Activated naive CD4-positive, alpha-beta T cell treated with anti-CD3 and anti-CD28 coated beads, Interleukin-2, amount 50 U/mL, for 72 hours (primary cell): ENCODE data around the gene LRRN4CL. TPM values are rescaled to one million over a fixed set of nuclear protein-coding genes. Genes with fewer than 3 reads are reported as not detected.
"Not testable (repeated sequence)": the region's sequence is repeated elsewhere in the genome, so short reads cannot be mapped to it uniquely, and the experiment has no call there.

Source experiments
- ATAC-seq, 2 donors: fragments of 150-1000 bp; cut with Tn5 transposase; 2 replicates each; pipeline ENCODE4 v1.10.0; 2021; ENCODE audit warnings: mild to moderate bottlenecking in 2 of 2, moderate library complexity in 2 of 2
- DNase-seq, 2 donors: peaks; one replicate each; pipeline ENCODE4 v3.0.0; 2021 to 2022; ENCODE audit warnings: low spot score in 2 of 2
- H3K27ac Mint-ChIP-seq, 2 donors: one replicate each; pipeline ENCODE4 v1.8.0; 2022; ENCODE audit warnings: mild to moderate bottlenecking in 2 of 2, mixed read lengths in 2 of 2
- H3K36me3 Mint-ChIP-seq, 2 donors: one replicate each; pipeline ENCODE4 v1.8.0; 2022; ENCODE audit warnings: mixed read lengths in 2 of 2
- H3K9me3 Mint-ChIP-seq, 2 donors: one replicate each; pipeline ENCODE4 v1.8.0; 2022; ENCODE audit warnings: mixed read lengths in 2 of 2
- total RNA-seq, 2 donors: library from RNA; stranded (reverse); gene quantifications; one replicate each; pipeline ENCODE4 v1.2.3, GENCODE V29; 2022

LRRN4CL gene
- total RNA-seq, 2 donors from 2014 or later, result 0.48 to 0.49 TPM

GRCh38 chr11:62694455-62695167 is 5.3 kb upstream of the LRRN4CL start:
- DNase-seq, result peak; percentile 66 to 79
- H3K36me3 Mint-ChIP-seq, result peaks cover 6 to 18% of the 10 kb centered on the region in 2 donors
- H3K9me3 Mint-ChIP-seq, result no peaks in the 10 kb centered on the region
- peak; percentile 84 to 88 for ATAC-seq
- peak overlapping the region in 1 of 2 donors; percentile 57 for H3K27ac Mint-ChIP-seq

DNA sequence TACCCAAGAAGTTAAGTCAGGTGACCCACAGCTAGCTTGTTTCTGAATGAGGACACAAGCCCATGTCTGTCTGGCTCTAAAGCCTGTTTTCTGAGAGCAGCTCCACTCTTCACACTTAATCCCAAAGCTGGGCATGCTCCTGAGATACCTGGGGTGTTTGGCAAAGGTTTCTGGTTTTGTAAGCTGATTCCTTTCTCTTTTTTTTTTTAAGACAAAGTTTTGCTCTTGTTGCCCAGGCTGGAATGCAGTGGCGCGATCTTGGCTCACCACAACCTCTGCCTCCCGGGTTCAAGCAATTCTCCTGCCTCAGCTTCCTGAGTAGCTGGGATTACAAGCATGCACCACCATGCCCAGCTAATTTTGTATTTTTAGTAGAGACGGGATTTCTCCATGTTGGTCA is 4.3 kb upstream of the LRRN4CL start:
- DNase-seq, H3K9me3 Mint-ChIP-seq, ATAC-seq, H3K27ac Mint-ChIP-seq: not testable (repeated sequence)
- peaks cover 6 to 18% of the 10 kb centered on the region in 2 donors for H3K36me3 Mint-ChIP-seq

DNA sequence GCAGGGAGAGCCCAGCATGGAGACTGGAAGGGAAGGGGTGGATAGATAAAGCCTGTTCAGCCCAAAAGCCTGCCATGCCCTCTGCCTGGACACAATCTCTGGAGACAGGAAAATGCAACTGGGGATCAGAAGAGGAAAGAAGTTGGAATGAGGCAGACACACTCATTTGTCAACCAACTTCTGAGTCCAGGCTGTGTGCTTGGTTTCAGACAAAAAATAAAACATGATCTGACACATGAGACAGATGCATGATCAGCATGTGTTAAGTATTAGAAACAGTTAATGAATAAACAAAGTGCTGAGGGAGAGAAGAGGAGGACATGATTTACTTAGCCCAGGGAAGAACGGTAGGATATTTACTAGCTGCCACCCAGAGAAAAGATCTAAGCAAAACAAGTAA is 839 bp downstream of the LRRN4CL start:
- H3K27ac Mint-ChIP-seq, result no peak overlapping the region
- DNase-seq, result no peak
- H3K36me3 Mint-ChIP-seq, result peaks cover 0 to 12% of the 10 kb centered on the region in 2 donors
- no peak for ATAC-seq
- no peaks in the 10 kb centered on the region for H3K9me3 Mint-ChIP-seq

DNA sequence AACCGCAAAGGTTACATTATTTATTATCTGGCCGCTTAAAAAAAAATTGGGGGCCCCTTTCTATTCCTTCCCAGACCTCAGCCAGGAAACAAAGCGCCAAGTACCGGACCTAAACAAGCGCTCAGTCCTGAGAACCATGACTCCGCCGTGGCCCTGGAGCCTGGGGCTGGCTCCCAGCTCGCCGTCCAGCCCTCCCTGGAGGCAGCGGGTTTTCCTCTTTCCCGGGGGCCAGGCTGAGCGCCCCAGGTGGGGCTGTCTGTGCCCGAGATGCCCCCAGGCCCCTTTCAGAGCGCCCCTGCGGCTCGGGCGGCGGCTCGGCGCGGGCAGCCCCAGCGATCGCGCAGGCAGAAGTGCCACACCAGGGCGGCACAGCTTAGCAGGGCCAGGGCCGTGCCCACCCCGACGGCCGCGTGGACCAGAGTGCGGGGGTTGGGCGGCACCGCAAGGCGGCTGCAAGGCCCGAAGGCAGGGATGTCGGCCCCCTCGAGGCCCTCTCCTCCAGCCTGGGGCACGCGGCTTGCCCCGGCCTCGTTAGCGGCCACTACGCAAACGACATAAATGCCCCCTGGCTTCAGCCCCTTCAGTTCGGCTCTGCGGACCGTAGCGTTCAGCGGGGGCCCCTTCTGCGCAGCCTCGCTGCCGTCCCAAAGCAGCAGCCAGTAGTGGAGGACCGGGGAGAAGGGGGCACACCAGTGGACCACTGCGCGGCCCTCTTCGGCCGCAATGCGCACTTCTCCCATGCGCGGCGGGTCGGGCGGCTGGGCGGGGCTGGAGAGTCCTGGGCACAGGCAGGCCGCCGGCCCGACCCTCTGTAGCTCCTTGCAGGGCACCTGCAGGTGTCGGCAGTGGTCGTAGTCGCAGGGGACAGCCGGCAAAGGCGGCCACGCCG is 1.6 kb downstream of the LRRN4CL start:
- Mint-ChIP-seq H3K9me3 (no peaks in the 10 kb centered on the region), H3K36me3 (peaks cover 0 to 8% of the 10 kb centered on the region in 2 donors), H3K27ac (no peak overlapping the region)
- ATAC-seq (peak; percentile 18), DNase-seq (no peak)

- Mint-ChIP-seq H3K9me3 (no peaks in the 10 kb centered on the region), H3K27ac (no peak overlapping the region), H3K36me3 (peaks cover 5 to 11% of the 10 kb centered on the region in 2 donors)
- ATAC-seq (no peak), DNase-seq (no peak)
Observed at GRCh38 chr11:62682518-62682917, 6.8 kb downstream of the LRRN4CL start.

DNA sequence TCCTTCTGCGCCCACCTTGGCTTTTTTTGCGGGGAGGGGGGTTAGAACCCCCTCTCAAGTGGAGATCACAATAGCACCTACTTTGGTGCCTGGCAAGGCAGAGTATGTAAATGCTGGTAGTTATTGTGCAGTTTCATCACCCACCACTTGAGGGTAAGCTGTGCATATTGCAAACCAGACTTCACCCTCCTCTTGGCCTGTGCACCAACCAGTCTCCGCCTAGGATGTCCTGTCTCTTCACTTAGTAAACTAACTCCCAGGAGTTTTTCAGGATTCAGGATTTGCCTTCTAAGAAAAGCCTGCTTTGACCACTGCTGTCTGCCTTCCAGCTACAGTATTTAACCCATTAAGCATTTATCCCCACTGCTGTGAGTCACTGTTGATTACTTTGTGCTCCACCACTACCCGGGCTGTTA is 8.5 kb downstream of the LRRN4CL start:
- Mint-ChIP-seq H3K36me3 (peaks cover 5 to 19% of the 10 kb centered on the region in 2 donors), H3K9me3 (no peaks in the 10 kb centered on the region), H3K27ac (no peak overlapping the region)
- DNase-seq, result peak in 1 of 2 donors; percentile 45
- ATAC-seq, result peak; percentile 74 to 78

DNA sequence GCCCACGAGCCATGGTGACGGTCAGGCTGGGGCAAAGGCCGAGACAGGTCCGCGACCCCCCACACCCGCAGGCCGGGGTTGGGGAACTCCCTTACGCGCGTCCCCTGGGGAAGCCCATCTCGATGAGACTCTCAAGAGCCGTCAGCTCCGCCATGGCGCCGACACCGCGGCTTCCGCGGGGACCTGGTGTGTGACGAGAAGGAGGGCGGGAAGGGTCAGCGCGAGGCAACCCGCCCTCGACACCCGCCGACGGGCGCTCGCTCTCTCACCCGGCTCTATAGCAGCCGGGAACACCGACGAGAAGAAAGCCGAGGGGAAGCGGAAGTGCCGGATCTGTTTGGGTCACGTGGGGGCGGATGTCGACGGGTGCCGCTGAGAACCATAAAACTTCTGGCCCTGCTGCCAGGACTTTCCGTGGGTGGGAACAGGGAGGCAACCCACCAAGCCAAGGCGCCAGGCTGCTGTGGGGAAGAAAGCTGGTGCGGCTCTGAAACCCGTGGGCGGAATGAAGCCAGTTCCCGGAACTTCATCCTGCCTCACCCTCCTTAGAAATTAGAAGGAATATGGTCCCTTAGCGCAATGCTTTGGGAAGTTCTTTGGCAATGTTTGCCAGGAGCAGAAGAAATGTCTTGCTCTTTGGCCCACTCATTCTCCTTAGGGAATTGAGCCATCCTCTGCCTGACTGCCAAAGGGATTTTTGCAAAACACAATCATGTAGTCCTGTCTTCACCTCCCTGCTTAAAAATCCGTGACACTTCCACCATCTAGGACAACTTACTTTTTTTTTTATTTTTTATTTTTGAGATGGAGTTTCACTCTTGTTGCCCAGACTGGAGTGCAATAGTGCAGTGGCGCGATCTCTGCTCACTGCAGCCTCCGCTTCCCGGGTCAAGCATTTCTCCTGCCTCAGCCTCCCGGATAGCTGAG is 10.3 kb downstream of the LRRN4CL start, which contains the start of gene UBXN1:
UBXN1 (minus strand) TSS at position 304 of the 927 bp plus-strand sequence; CDS start at position 154, 150 bp downstream.
- DNase-seq (peak; percentile 82 to 85), ATAC-seq (peak; percentile 89 to 91)
- Mint-ChIP-seq H3K36me3 (peaks cover 15 to 19% of the 10 kb centered on the region in 2 donors), H3K27ac (peak within 1 kb of the TSS; percentile 91 to 97), H3K9me3 (no peaks in the 10 kb centered on the region)

DNA sequence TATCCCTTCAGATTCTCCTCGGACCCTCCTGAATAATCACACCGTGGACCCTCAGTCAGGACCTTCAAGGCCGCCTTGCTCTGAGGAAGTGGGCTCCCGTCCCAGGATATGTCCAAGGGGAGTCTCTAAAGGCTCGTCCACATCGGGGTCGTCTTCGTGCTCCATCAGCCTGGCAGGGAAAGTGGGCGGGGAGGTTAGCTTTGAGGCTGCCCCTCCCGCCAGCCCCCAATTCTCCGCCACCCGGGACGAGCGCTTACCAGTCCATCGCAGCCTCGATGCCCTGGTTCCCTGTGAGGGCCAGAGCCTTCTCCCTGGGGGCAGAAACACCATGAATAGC is 10.9 kb downstream of the LRRN4CL start:
- DNase-seq (no peak), ATAC-seq (no peak)
- Mint-ChIP-seq H3K27ac (peak overlapping the region; percentile 91 to 97), H3K36me3 (peaks cover 15 to 19% of the 10 kb centered on the region in 2 donors), H3K9me3 (no peaks in the 10 kb centered on the region)

- H3K9me3 Mint-ChIP-seq, result no peaks in the 10 kb centered on the region
Observed at GRCh38 chr11:62677714-62678113, 11.6 kb downstream of the LRRN4CL start.

GRCh38 chr11:62677156-62677555 is 12.2 kb downstream of the LRRN4CL start:
- peaks cover 17 to 21% of the 10 kb centered on the region in 2 donors for H3K36me3 Mint-ChIP-seq
- DNase-seq, result no peak
- ATAC-seq, result no peak
- H3K9me3 Mint-ChIP-seq, result no peaks in the 10 kb centered on the region
- H3K27ac Mint-ChIP-seq, result peak overlapping the region; percentile 77 to 91

More at GRCh38 chr11:62677714-62678113, 11.6 kb downstream of the LRRN4CL start:
- Mint-ChIP-seq H3K36me3 (peaks cover 15 to 19% of the 10 kb centered on the region in 2 donors), H3K27ac (peak overlapping the region; percentile 91)
- ATAC-seq (no peak), DNase-seq (no peak)

DNA sequence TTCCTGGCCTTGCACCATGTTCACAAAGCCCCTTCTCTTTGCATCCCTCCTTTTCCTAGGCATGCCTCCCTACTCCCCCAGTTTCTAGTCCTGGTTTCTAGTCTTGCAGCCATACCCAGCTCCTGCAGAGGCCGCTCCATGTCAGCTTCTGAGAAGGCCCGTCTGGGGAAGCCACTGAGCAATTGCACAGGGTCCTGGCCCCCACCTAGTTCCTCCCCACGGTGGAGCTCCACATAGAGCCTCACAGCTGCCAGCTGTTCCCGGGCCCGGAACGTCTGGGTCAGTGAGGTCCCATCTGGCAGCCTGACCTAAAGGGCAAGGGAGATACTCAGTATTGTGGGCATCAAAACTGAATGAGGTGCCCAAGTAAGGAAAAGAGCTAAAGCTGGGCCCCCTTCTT is 12.6 kb downstream of the LRRN4CL start:
- DNase-seq (no peak), ATAC-seq (no peak)
- no peaks in the 10 kb centered on the region for H3K9me3 Mint-ChIP-seq
- peak overlapping the region; percentile 77 to 91 for H3K27ac Mint-ChIP-seq
- H3K36me3 Mint-ChIP-seq, result peaks cover 22 to 26% of the 10 kb centered on the region in 2 donors

DNA sequence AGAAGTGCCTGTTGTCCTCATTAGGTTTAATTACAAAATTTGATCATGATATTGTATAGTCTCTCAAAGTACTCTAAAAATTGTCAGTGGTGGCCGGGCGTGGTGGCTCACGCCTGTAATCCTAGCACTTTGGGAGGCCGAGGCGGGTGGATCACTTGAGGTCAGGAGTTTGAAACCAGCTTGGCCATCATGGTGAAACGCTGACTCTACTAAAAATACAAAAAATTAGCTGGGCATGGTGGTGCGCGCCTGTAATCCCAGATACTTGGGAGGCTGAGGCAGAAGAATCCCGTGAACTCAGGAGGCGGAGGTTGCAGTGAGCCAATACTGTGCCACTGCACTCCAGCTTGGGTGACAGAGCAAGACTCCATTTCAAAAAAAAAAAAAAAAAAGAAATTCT is 13.9 kb downstream of the LRRN4CL start:
- ATAC-seq, DNase-seq, H3K27ac Mint-ChIP-seq, H3K9me3 Mint-ChIP-seq: not testable (repeated sequence)
- peaks cover 35 to 38% of the 10 kb centered on the region in 2 donors for H3K36me3 Mint-ChIP-seq

- no peak for DNase-seq
- Mint-ChIP-seq H3K27ac (peak overlapping the region; percentile 97 to 98), H3K9me3 (no peaks in the 10 kb centered on the region), H3K36me3 (peaks cover 33 to 45% of the 10 kb centered on the region in 2 donors)
- no peak for ATAC-seq
Observed at GRCh38 chr11:62673196-62673525, 16.2 kb downstream of the LRRN4CL start.

GRCh38 chr11:62671608-62672389 is 17.5 kb downstream of the LRRN4CL start, which contains the start of the genes LBHD1 and UQCC3:
TSS of gene LBHD1 (minus strand) at chr11:62672267. CDS start at chr11:62670031, 2,236 bp downstream.
TSS of gene UQCC3 (plus strand) at chr11:62671673. CDS start at chr11:62671746, 73 bp downstream.
- DNase-seq (peak; percentile 79 to 80), ATAC-seq (peak; percentile 89 to 91)
- peak within 1 kb of the TSS; percentile 97 to 98 for H3K27ac Mint-ChIP-seq
- peaks cover 29 to 48% of the 10 kb centered on the region in 2 donors for H3K36me3 Mint-ChIP-seq
- H3K9me3 Mint-ChIP-seq, result no peaks in the 10 kb centered on the region

- Mint-ChIP-seq H3K9me3 (no peaks in the 10 kb centered on the region), H3K36me3 (peaks cover 33 to 53% of the 10 kb centered on the region in 2 donors), H3K27ac (peak overlapping the region; percentile 97 to 98)
- DNase-seq (no peak), ATAC-seq (peak; percentile 17 to 20)
Observed at GRCh38 chr11:62671236-62671607, 18.1 kb downstream of the LRRN4CL start.
